ENCODE results near the gene NPAS3. TPM values are rescaled to one million over a fixed set of nuclear protein-coding genes. Genes with fewer than 3 reads are reported as not detected.

Gene NPAS3
- total RNA-seq (1 to 10 TPM in 2 of 4 donors, under 1 TPM in 2; 0.39 to 1.5 (median 0.90) TPM), polyA plus RNA-seq (under 1 TPM; 0.04 to 0.08 (median 0.05) TPM)
- long read RNA-seq, donor 1: 0 reads
- long read RNA-seq, donor 2, partial matches to known transcripts: 0 of 2 reads
- long read RNA-seq, donor 2, other reads (novel, unspliced or antisense): 2 of 2 reads

DNA sequence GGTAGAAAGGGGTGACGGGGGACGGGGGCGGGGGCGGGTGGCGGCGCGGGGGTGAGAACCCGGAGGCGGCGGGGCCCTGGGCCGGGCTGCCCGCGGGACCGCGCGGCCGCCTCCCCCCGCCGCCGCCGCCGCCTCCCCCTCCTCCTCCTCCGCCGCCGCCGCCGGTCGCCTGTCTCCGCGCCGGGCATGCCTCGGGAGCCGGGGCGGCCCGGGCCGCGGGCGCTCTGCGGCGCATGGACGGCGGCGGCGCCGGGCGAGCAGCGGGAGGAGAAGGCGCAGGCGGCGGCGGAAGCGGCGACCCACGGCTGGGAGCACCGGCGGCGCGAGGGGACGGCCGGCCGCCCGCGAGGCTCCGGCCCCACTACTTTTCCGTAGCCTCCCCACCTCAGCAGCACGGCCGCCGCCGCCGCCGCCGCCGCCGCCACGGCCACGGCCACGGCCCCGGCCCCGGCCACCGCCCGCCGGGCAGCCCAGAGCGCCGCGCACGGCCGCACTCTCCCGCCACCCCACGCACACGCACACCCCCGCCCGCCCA is at the start of gene NPAS3:
NPAS3 (plus strand) TSS at position 161 of the 535 bp plus-strand sequence.
- intact Hi-C loops (cut with DNase I): no loop called here
- TF ChIP-seq CTCF (IDR thresholded peaks at IDR 0.05): no peak
- DNase-seq (peak in 1 of 2 donors; percentile 36), ATAC-seq (peak; percentile 41 to 63 (median 52))
- Histone ChIP-seq H3K4me1 (peaks cover 14% of the 10 kb centered on the region), H3K9me3 (no peaks in the 10 kb centered on the region), H3K27me3 (ENCODE audit: insufficient read depth in 3 of 3, low read length in 2 of 3) (peaks cover 0 to 26% (median 2%) of the 10 kb centered on the region in 3 donors), H3K4me3 (peak within 1 kb of the TSS; percentile 76), H3K36me3 (ENCODE audit: insufficient read depth in 1 of 2, low read depth in 1 of 2) (no peaks in the 10 kb centered on the region), H3K27ac (peak within 1 kb of the TSS; percentile 69)
- 0 to 1% (median 0%) methylated on average over 4 to 80 of the region's 92 CpGs for WGBS, 3 donors

DNA sequence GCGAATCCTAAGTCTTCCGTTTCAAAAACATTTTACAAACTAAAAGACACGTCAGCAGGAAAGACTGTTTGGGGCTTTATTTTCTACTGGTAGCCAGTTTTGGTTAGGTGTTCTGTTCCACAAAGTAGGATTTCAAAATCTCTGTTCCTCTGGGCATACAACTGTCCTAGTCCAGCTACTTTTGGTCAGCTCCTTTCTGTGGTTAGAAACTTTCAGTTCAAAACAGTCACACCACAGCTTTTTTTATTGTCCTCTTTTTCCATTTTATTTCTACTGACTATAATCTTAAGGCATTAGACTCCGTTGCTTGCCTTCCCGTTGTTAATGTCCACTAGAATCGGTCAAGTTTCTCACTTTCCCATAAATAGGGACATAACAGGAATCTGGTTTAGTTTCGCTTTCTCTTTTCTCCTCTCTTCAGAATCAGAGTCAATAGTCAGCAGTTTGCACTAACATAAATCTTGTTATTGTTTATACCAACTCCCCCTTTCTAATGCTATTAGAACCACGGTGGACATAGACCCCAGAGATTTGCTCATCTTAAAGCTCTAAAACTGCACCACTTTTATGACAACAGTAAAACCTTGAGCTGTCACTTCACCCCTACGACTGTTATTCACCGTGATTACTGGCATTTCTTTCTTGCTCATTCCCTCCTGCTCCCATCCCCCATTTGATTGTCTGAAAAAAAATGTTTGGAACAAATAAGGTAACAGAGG is 41.5 kb upstream of the NPAS3 start:
- TF ChIP-seq CTCF (IDR thresholded peaks at IDR 0.05): no peak
- peak overlapping the region; percentile 72 for H3K27ac ChIP-seq
- ATAC-seq: peak in 3 of 4 donors; percentile 37 to 78 (median 37)

GRCh38 chr14:32897698-32898064 is 41.0 kb upstream of the NPAS3 start:
- H3K4me3 ChIP-seq: peak overlapping the region; percentile 76
- TF ChIP-seq CTCF (IDR thresholded peaks at IDR 0.05): no peak
- H3K9me3 ChIP-seq: no peaks in the 10 kb centered on the region
- intact Hi-C loops (cut with DNase I): no loop called here
- no peaks in the 10 kb centered on the region for H3K27me3 ChIP-seq (ENCODE audit: insufficient read depth in 3 of 3, low read length in 2 of 3)
- 56 to 58% (median 57%) methylated on average over 7 of the region's 7 CpGs for WGBS, 3 donors
- H3K27ac ChIP-seq: peak overlapping the region; percentile 72
- H3K36me3 ChIP-seq (ENCODE audit: insufficient read depth in 1 of 2, low read depth in 1 of 2): no peaks in the 10 kb centered on the region
- DNase-seq (no peak), ATAC-seq (peak in 3 of 4 donors; percentile 17 to 63 (median 37))
- no peaks in the 10 kb centered on the region for H3K4me1 ChIP-seq

More for the DNA sequence above, 41.5 kb upstream of the NPAS3 start:
- no peaks in the 10 kb centered on the region for H3K27me3 ChIP-seq (ENCODE audit: insufficient read depth in 3 of 3, low read length in 2 of 3)
- WGBS, 3 donors: 4 to 11% (median 5%) methylated on average over 10 of the region's 10 CpGs
- no peaks in the 10 kb centered on the region for H3K4me1 ChIP-seq
- intact Hi-C loops (cut with DNase I): no loop called here
- no peaks in the 10 kb centered on the region for H3K9me3 ChIP-seq
- H3K36me3 ChIP-seq (ENCODE audit: insufficient read depth in 1 of 2, low read depth in 1 of 2): no peaks in the 10 kb centered on the region
- no peak for DNase-seq
- peak overlapping the region; percentile 76 for H3K4me3 ChIP-seq

GRCh38 chr14:32898876-32899275 is 39.8 kb upstream of the NPAS3 start:
- H3K27me3 ChIP-seq (ENCODE audit: insufficient read depth in 3 of 3, low read length in 2 of 3): no peaks in the 10 kb centered on the region
- TF ChIP-seq CTCF (IDR thresholded peaks at IDR 0.05): no peak
- no peaks in the 10 kb centered on the region for H3K9me3 ChIP-seq
- ATAC-seq (no peak), DNase-seq (no peak)
- no peak overlapping the region for H3K27ac ChIP-seq
- WGBS, 3 donors: 91 to 97% (median 94%) methylated on average over 2 of the region's 2 CpGs
- H3K36me3 ChIP-seq (ENCODE audit: insufficient read depth in 1 of 2, low read depth in 1 of 2): no peaks in the 10 kb centered on the region
- intact Hi-C loops (cut with DNase I): no loop called here
- no peaks in the 10 kb centered on the region for H3K4me1 ChIP-seq
- no peak overlapping the region for H3K4me3 ChIP-seq

Measured in psoas muscle (tissue), 8 donors.